Pancreas (tissue), 10 donors: ENCODE results near the gene ADRB2. TPM values are rescaled to one million over a fixed set of nuclear protein-coding genes. Genes with fewer than 3 reads are reported as not detected.

Experiments used
- ATAC-seq, 4 donors: fragments of 200-7000 bp; cut with Tn5 transposase; one replicate each; pipeline versions ENCODE4 v1.8.0 to v1.9.1; 2020; ENCODE audit warnings: mild to moderate bottlenecking in 4 of 4, moderate library complexity in 4 of 4
- DNase-seq, 6 donors: peaks; one replicate each; pipeline ENCODE4 v3.0.0-alpha.2; 2020
- FAIRE-seq: peaks from 2 replicates; lab custom pipeline; 2012; peaks lifted over from hg19 to GRCh38; lab: Jason Lieb, UNC
- H3K27ac ChIP-seq, 4 donors: fragments of 200-600 bp; sonication (generic); 1 replicate in 3 of 4; 2 replicates in 1 of 4; pipeline versions ENCODE4 v1.5.0 to v1.8.0; 2020
- H3K27me3 ChIP-seq, 4 donors: fragments of 200-600 bp; one replicate each; pipeline ENCODE4 v1.8.0; 2021
- H3K36me3 ChIP-seq, 3 donors: fragments of 200-600 bp; sonication (generic) in 1 of 3; one replicate each; pipeline versions ENCODE4 v1.5.0 to v1.8.0; 2020 to 2021
- H3K4me1 ChIP-seq, 3 donors: fragments of 200-600 bp; one replicate each; pipeline ENCODE4 v1.8.0; 2021
- H3K4me3 ChIP-seq, 4 donors: fragments of 200-600 bp; sonication (generic) in 2 of 4; one replicate each; pipeline versions ENCODE4 v1.5.0 to v1.8.0; 2020 to 2021
- H3K9me3 ChIP-seq, 4 donors: fragments of 200-600 bp; one replicate each; pipeline ENCODE4 v1.8.0; 2021
- CTCF ChIP-seq, 4 donors: fragments of 200-600 bp; sonication (generic) in 3 of 4; IDR thresholded peaks; one replicate each; pipeline versions ENCODE4 v1.5.0 to v1.8.0; 2021; ENCODE audit warnings: antibody characterized with exemption in 4 of 4
- WGBS, 2 donors: extraction: QIAGEN DNeasy Blood & Tissue Kit; methylation state at CpG; one replicate each; pipeline ENCODE4 v1.1.7; 2013; 5-methylcytosine and 5-hydroxymethylcytosine counted together
- intact Hi-C, 3 donors: fragments of 100-400 bp; cut with DNase I; formaldehyde crosslinking; loops; one replicate each; pipeline versions ENCODE4 v1.11.1 to v1.14.2; 2022
- polyA plus RNA-seq, 2 donors: library from polyadenylated mRNA; stranded (reverse); fragments of 200-250 nt; gene quantifications; one replicate each; pipeline ENCODE4 v1.2.3, GENCODE V29; 2013
- total RNA-seq, 6 donors: library from RNA; stranded (reverse); fragmentation: NEBNext Ultra II Directional in 4 of 6; extraction: Animal tissue kit (Norgen Biotek cat#: 25700) in 4 of 6; gene quantifications; one replicate each; pipeline versions ENCODE4 v1.2.1 to v1.2.4, GENCODE V29; 2021 to 2023
- donor health status: healthy with polysubstance abuse.
- donor health status: DM: no; HTN: no; CAD: no; lungs with moderate emphysema.
- donor health status: DM: no; HTN: no; CAD: no.
- donor health status: control.
- donor health status: control.
- donor health status: Bipolar disorder and iron deficiency.
- donor health status: DM: yes; HTN: yes; CAD: no.
- donor health status: DM: no; HTN: no; CAD: no.
- donor health status: DM: no; HTN: no; CAD: no.
- donor health status: DM: yes; HTN: yes; CAD: no.

The ADRB2 gene
- total and polyA plus RNA-seq, 8 donors: 0.09 to 1.1 (median 0.48) TPM

- Histone ChIP-seq H3K27ac (no peak overlapping the region), H3K4me3 (no peak overlapping the region), H3K27me3 (no peaks in the 10 kb centered on the region), H3K36me3 (no peaks in the 10 kb centered on the region), H3K9me3 (no peaks in the 10 kb centered on the region), H3K4me1 (no peaks in the 10 kb centered on the region)
- intact Hi-C loops: no loop called here
- DNase-seq (no peak), ATAC-seq (no peak), FAIRE-seq (no peak)
- no peak for TF ChIP-seq CTCF (IDR thresholded peaks at IDR 0.05)
- 35 to 36% methylated on average over 3 of the region's 3 CpGs for WGBS, 2 donors
Measured at GRCh38 chr5:148841519-148841918, 15.1 kb downstream of the ADRB2 start.

- Histone ChIP-seq H3K36me3 (no peaks in the 10 kb centered on the region), H3K4me1 (no peaks in the 10 kb centered on the region), H3K27me3 (no peaks in the 10 kb centered on the region), H3K9me3 (no peaks in the 10 kb centered on the region), H3K4me3 (no peak overlapping the region), H3K27ac (no peak overlapping the region)
- no peak for ATAC-seq
- no peak for FAIRE-seq
- WGBS, 2 donors: 83 to 91% methylated on average over 2 of the region's 2 CpGs
- DNase-seq: no peak
- TF ChIP-seq CTCF (IDR thresholded peaks at IDR 0.05): no peak
- intact Hi-C loops: no loop called here
Measured at GRCh38 chr5:148842161-148842560, 15.8 kb downstream of the ADRB2 start.

GRCh38 chr5:148843510-148844318 lies 17.3 kb downstream of the ADRB2 start:
- DNase-seq (no peak), ATAC-seq (no peak), FAIRE-seq (no peak)
- intact Hi-C loops: no loop called here
- Histone ChIP-seq H3K4me1 (no peaks in the 10 kb centered on the region), H3K4me3 (no peak overlapping the region), H3K36me3 (no peaks in the 10 kb centered on the region), H3K27ac (no peak overlapping the region), H3K9me3 (no peaks in the 10 kb centered on the region), H3K27me3 (no peaks in the 10 kb centered on the region)
- WGBS, 2 donors: 69 to 78% methylated on average over 10 of the region's 10 CpGs
- TF ChIP-seq CTCF (IDR thresholded peaks at IDR 0.05): no peak

- H3K27me3 ChIP-seq: no peaks in the 10 kb centered on the region
Measured at GRCh38 chr5:148844433-148845280, 18.2 kb downstream of the ADRB2 start.

More at GRCh38 chr5:148844433-148845280, 18.2 kb downstream of the ADRB2 start:
- no peak for TF ChIP-seq CTCF (IDR thresholded peaks at IDR 0.05)
- intact Hi-C loops: no loop called here
- Histone ChIP-seq H3K4me3 (no peak overlapping the region), H3K27ac (no peak overlapping the region), H3K4me1 (no peaks in the 10 kb centered on the region), H3K36me3 (no peaks in the 10 kb centered on the region), H3K9me3 (no peaks in the 10 kb centered on the region)
- no peak for DNase-seq
- 77 to 81% methylated on average over 7 of the region's 7 CpGs for WGBS, 2 donors
- peak in 1 of 4 donors; percentile 27 for ATAC-seq
- no peak for FAIRE-seq
